NCI-H1417 treated with DMSO at 0.1 percent for 48 hours (cell line): ENCODE results near the gene TRIM49D1.
"Not testable (repeated sequence)": the region's sequence is repeated elsewhere in the genome, so short reads cannot be mapped to it uniquely, and the experiment has no call there.

ENCODE experiments used
- DNase-seq: peaks from one replicate; lab custom pipeline; 2025; lab: John Stamatoyannopoulos, UW

Gene TRIM49D1, protein sequence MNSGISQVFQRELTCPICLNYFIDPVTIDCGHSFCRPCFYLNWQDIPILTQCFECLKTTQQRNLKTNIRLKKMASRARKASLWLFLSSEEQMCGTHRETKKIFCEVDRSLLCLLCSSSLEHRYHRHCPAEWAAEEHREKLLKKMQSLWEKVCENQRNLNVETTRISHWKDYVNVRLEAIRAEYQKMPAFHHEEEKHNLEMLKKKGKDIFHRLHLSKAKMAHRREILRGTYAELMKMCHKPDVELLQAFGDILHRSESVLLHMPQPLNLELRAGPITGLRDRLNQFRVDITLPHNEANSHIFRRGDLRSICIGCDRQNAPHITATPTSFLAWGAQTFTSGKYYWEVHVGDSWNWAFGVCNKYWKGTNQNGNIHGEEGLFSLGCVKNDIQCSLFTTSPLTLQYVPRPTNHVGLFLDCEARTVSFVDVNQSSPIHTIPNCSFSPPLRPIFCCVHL

DNA sequence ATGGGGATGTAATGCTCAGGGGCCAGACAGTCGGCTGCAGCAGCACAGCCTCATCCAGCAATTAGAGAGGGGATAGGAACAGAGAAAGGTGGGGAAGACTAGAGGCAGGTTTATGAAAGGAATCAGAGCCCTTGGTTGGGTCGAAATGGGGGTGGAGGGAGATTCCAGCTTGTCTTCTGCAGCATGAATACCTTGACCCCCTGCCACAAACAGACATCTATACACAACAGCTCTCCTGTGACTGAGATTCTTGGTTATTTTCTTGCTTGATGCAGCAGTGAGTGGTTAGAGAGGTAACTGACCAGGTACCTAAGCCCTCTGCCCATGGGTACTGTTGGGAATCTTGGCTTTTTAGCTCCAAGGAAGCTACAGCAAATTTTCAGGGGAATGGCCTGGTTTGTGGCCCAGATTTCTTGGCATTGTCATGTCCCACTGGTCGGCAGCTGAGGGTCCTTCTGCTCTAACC, at the start of gene TRIM49D1:
TSS of gene TRIM49D1 (minus strand) at position 51 of the 466 bp plus-strand sequence. CDS start 4,535 bp downstream, outside the sequence.
- DNase-seq, result no peak

DNA sequence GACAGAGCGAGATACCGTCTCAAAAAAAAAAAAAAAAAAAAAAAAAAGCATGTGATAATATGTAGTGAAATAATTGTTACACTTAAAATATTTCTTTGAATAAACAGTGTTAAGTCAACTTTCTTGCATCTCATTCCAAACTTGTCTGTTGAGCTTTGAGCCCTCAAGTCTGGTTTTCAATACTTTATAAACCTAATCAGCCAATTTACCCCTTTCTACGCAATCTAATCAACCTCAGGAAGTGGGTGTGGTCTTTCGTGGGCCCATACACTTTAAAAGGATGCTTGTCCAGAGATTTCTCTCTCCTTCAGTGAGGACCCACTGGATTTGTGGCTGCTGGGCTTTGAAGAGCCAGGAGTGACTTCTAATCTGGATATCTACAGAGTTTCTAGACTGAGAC, 43.7 kb upstream of the TRIM49D1 start, which contains the start of gene TRIM64:
TSS of gene TRIM64 (plus strand) at position 301 of the 400 bp plus-strand sequence. CDS start 2,467 bp downstream, outside the sequence.
- DNase-seq, result not testable (repeated sequence)

DNA sequence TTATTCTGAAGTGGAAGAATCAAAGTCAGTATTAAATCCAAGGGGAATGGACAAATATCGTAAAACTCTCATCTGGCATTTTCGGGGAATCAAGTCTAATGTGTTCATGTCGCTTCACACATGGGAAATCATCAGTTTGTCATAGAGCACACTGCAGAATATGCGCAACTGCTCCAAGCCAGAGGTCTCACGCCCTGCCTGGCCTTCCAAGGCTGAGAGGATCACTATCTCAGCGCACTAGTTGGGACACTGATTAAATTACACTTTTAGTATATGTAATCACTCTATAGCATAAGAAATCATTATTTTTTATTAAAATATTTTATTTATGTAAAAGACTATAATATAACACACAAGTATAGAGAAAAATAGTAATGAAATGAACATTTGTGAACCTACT, 38.8 kb upstream of the TRIM49D1 start:
- DNase-seq, result not testable (repeated sequence)

DNA sequence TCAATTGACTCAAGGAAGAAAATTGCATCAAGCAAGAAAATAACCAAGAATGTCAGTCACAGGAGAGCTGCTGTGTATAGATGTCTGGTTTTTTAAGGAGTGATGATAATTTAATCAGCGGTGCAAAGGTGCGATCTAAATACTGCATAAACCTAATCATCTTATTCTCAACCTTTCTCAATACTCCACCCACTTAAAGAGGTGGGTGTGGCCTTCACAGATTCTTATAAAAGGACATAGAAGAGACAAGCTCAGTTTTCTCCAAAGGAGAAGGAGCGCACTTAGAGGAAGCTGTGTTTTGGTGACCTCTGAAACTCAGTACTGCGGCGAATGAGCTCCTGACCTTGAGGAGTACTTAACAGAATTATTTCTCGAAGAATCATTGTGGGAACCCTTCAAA, 1.7 kb upstream of the TRIM49D1 start, which contains the start of gene TRIM49D2:
TSS of gene TRIM49D2 (plus strand) at position 301 of the 400 bp plus-strand sequence. CDS start 2,698 bp downstream, outside the sequence.
- not testable (repeated sequence) for DNase-seq

DNA sequence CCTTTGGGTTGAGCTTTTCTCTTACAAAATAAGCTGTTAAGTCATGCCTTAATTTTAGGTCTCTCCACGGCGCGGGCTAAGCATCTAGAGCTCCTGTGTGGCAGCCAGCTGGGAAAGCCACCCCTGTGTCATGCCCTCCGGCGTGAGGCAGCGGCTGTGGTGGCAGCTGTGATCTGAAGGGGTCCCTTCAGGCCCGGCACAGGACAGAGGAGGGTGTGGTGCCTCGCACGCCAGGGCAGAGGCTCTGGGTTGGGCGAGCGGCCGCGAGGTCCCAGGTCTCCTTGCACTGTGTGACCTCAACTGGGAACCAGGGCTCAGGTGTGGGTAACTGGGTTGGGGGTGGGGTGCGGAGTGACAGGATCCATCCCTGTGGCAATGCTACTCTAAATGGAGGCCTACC, 21.2 kb downstream of the TRIM49D1 start:
- DNase-seq, result not testable (repeated sequence)

DNA sequence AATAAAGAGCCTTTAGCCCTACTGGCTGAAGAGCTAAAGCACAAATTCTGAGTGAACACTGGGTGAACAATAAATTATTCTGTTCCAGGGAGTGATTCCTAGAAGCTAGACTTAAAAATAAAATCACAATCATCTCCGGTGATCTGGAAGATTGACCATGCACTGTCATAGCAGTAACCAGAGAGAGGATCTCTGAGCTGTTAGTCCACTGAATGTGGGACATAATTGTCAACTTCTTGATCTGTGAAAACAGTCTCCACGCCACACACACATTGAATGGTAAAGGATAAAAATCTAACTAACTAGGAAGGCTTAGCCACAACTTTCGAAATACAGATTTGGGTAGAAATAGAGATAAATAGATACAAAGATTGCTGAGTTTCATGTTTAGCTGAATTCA, 28.8 kb downstream of the TRIM49D1 start:
- DNase-seq, result not testable (repeated sequence)

DNA sequence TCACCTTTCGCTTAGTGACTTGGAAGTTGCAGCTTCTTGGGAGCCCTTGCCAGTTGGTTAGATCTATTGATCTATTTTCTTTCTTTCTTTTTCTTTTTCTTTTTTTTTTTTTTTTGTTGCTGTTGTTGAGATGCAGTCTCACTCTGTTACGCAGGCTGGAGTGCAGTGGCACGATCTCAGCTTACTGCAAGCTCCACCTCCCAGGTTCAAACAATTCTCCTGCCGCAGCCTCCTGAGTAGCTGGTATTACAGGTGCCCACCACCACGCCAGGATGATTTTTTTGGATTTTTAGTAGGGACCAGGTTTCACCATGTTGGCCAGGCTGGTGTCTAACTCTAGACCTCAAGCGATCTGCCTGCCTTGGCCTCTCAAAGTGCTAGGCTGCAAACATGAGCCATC, 44.5 kb downstream of the TRIM49D1 start:
- DNase-seq, result not testable (repeated sequence)

DNA sequence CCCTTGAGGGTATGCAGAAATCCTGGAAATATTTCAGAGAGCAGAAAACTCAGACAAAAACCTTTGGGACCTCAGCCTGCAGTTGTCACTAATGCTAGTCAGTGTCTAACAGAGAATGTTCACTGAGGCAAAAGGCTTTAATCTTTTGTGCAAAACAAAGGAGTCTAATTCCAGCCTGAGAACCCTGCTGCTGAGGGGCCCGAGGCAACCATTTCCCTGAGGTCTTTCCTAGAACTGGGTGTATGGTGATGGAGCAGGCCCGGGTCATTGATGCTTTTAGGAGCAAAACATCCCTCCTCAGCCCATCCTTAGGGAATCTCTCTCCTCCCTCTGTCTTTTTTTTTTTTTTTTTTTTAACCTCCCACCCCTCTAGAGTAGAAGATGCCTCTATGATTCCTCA, 49.5 kb downstream of the TRIM49D1 start:
- not testable (repeated sequence) for DNase-seq

DNA sequence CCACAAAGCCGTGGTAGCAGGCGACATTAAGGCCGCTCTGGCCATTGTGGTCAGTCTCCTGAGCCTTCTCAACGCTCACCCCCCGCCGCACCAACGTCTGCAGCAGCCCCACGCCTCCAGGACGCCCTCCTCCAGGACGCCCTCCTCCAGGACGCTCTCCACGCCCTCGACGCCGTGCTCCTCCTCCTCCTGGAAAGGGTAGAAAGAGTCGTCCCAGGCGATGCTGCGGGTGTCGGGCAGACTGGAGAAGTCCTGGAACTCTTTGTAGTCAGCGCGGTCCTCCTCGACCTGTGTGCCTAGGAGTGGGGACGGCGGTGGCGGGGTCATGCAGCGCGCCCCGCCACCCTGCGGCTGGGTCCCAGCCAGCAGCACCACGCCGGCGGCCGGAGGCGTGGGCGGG, 56.8 kb downstream of the TRIM49D1 start:
- DNase-seq, result not testable (repeated sequence)

DNA sequence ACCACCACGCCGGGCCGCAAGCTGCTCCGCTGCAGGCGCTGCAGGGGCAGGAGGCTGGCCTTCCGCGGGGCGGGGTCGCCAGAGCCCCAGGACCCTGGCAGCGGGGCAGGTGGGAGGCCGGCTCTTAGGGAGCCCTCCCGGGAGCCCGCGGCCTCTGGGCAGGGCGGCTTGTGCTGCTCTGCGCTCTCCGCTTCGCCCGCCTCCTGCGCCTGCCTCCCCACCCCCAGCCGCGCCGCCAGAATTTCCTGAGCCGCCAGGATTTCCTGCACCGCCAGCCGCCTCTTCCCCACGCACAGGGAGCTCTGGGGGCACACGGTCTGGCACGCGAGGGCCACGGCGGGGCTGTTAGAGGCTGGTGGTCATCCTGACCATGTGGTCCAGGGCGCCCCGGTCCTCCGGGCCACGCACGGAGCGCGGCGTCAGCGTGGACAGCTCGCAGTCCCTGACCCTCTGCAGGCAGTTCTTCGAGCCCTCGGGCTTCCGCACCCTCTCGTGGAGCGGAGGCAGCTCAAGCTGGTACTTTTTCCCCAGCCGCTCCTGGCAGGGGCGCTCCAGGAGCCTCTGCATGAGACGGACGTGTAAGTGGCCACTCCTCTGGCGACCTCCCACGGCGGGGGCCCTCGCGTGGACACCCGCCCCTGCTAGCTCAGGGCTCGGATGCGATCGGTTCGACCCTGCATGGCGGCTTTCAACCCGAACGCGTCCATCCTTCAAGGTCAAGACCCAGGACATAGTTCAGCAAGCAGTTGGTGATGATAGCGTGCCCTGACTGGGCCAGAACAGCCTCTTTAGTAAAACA, 57.9 kb downstream of the TRIM49D1 start:
- not testable (repeated sequence) for DNase-seq
